OCI-LY7 (cell line): ENCODE results near the gene LPIN2. TPM values are rescaled to one million over a fixed set of nuclear protein-coding genes. Genes with fewer than 3 reads are reported as not detected.

Source experiments
- BruUV-seq: library from RNA; stranded (reverse); fragments of 400-500 nt; replicated peaks from 2 replicates; lab custom pipeline; 2021; lab: Mats Ljungman, UMichigan
- CTCF ChIA-PET: fragments of 300-600 bp; sonication (Branson Sonifier 250); formaldehyde crosslinking; loops from one replicate; lab custom pipeline; 2022; ENCODE audit warnings: antibody characterized with exemption; ENCODE audit not compliant: unreplicated experiment; lab: Charles Lee
- POLR2A ChIA-PET: fragments of 300-600 bp; sonication (Branson Sonifier 250); formaldehyde crosslinking; loops from one replicate; lab custom pipeline; 2022; ENCODE audit warnings: antibody characterized with exemption; lab: Charles Lee
- DNase-seq: peaks from one replicate; pipeline ENCODE4 v3.0.0-alpha.2; 2015; ENCODE audit warnings: low spot score
- H2AFZ ChIP-seq: fragments of 200-600 bp; sonication (generic), shearing (Covaris generic); 2 replicates; pipeline ENCODE4 v1.6.1; 2014; ENCODE audit warnings: mild to moderate bottlenecking, antibody characterized with exemption, low read length, moderate library complexity
- H3K27ac ChIP-seq: fragments of 200-600 bp; sonication (generic); 2 replicates; pipeline ENCODE4 v1.5.1; 2014; ENCODE audit warnings: mixed run types, low read depth, mild to moderate bottlenecking, moderate library complexity, low read length, inconsistent platforms; ENCODE audit not compliant: poor library complexity, severe bottlenecking
- H3K36me3 ChIP-seq: fragments of 200-600 bp; sonication (generic); 2 replicates; pipeline ENCODE4 v1.6.1; 2014; ENCODE audit warnings: mild to moderate bottlenecking, antibody characterized with exemption, low read length, moderate library complexity, mixed read lengths; ENCODE audit not compliant: insufficient read depth
- H3K4me1 ChIP-seq: fragments of 200-600 bp; sonication (generic); 2 replicates; pipeline ENCODE4 v1.5.1; 2014; ENCODE audit warnings: mild to moderate bottlenecking, low read length; ENCODE audit not compliant: insufficient read depth, poor library complexity, severe bottlenecking
- H3K4me2 ChIP-seq: fragments of 200-600 bp; sonication (generic); 2 replicates; pipeline ENCODE4 v1.6.1; 2014; ENCODE audit warnings: mild to moderate bottlenecking, low read length
- H3K4me3 ChIP-seq: fragments of 200-600 bp; sonication (generic); 2 replicates; pipeline ENCODE4 v1.5.1; 2014; ENCODE audit warnings: mild to moderate bottlenecking, low read depth, low read length; ENCODE audit not compliant: poor library complexity, severe bottlenecking
- H3K79me2 ChIP-seq: fragments of 200-600 bp; sonication (generic); 2 replicates; pipeline ENCODE4 v1.6.1; 2016; ENCODE audit warnings: low read depth, mild to moderate bottlenecking, low read length, moderate library complexity, mixed read lengths; ENCODE audit not compliant: insufficient read depth
- H3K9me2 ChIP-seq: fragments of 200-600 bp; sonication (generic); 2 replicates; pipeline ENCODE4 v1.6.1; 2016; ENCODE audit warnings: mild to moderate bottlenecking, low read length, mixed read lengths; ENCODE audit not compliant: insufficient read depth
- H3K9me3 ChIP-seq: fragments of 200-600 bp; sonication (generic); 2 replicates; pipeline ENCODE4 v1.6.1; 2014; ENCODE audit warnings: mild to moderate bottlenecking, mixed run types, low read length, mixed read lengths
- H4K20me1 ChIP-seq: fragments of 200-600 bp; sonication (generic); 2 replicates; pipeline ENCODE4 v1.6.1; 2014; ENCODE audit warnings: mild to moderate bottlenecking, antibody characterized with exemption, low read length, moderate library complexity, mixed read lengths; ENCODE audit not compliant: insufficient read depth
- EZH2phosphoT487 ChIP-seq: fragments of 200-600 bp; sonication (generic); IDR thresholded peaks from 2 replicates; pipeline ENCODE4 v1.6.1; 2018; ENCODE audit warnings: low read depth, borderline replicate concordance, mild to moderate bottlenecking, mixed run types, antibody characterized with exemption, low read length, moderate library complexity, mixed read lengths
- intact Hi-C: fragments of 100-400 bp; cut with micrococcal nuclease; formaldehyde crosslinking; loops from one replicate; pipeline ENCODE4 v1.10.0; 2022; ENCODE audit not compliant: unreplicated experiment
- total RNA-seq, 2 experiments: library from RNA; depleted of rRNA in 1 of 2; stranded (reverse); fragments of >200 nt in 1 of 2; shearing (Covaris generic) in 1 of 2; gene quantifications; 2 replicates each; pipeline ENCODE4 v1.2.3, GENCODE V29; 2014 to 2022
- TF ChIP-seq, protein P1 (sequence below): fragments of 200-600 bp; sonication (generic); conservative IDR thresholded peaks from 2 replicates; pipeline ENCODE4 v1.5.1; 2014; ENCODE audit warnings: mild to moderate bottlenecking, antibody characterized with exemption, low read length, moderate library complexity, mixed read lengths

Gene LPIN2
- total RNA-seq, 2 experiments from 2014 or later = 18.9 to 20.1 TPM

DNA sequence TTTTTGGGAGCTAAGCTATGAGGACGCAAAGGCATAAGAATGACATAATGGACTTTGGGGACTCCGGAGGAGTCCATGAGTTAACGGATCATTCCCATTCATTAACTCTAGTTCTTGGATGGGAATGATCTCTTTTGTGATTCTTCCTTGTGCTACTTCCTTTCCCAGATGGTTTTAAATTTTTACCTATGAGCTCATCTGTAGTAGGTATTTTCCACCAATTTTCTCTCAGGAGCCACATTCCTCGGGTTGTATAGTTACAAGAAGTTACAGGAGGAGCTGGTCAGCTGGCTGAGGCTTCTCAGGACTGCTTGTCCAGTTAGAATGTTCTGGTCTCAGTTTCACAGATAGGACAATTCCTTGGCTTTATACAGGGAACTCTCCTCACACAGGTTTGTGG lies 42.9 kb upstream of the LPIN2 start:
- no peak overlapping the region for H3K27ac ChIP-seq
- ChIA-PET CTCF (no interaction called here), POLR2A (interaction anchor here (0.6 to 0.8 kb wide), 3 partner anchors 16 to 414 kb away, joined by 3 to 4 read pairs (median 3); no protein-coding TSS in a partner anchor)
- no peaks in the 10 kb centered on the region for H3K79me2 ChIP-seq
- H2AFZ ChIP-seq = no peak overlapping the region
- DNase-seq = no peak
- TF ChIP-seq, protein P1, sequence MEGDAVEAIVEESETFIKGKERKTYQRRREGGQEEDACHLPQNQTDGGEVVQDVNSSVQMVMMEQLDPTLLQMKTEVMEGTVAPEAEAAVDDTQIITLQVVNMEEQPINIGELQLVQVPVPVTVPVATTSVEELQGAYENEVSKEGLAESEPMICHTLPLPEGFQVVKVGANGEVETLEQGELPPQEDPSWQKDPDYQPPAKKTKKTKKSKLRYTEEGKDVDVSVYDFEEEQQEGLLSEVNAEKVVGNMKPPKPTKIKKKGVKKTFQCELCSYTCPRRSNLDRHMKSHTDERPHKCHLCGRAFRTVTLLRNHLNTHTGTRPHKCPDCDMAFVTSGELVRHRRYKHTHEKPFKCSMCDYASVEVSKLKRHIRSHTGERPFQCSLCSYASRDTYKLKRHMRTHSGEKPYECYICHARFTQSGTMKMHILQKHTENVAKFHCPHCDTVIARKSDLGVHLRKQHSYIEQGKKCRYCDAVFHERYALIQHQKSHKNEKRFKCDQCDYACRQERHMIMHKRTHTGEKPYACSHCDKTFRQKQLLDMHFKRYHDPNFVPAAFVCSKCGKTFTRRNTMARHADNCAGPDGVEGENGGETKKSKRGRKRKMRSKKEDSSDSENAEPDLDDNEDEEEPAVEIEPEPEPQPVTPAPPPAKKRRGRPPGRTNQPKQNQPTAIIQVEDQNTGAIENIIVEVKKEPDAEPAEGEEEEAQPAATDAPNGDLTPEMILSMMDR = no peak
- TF ChIP-seq EZH2phosphoT487 = no peak
- no peak overlapping the region for H3K4me2 ChIP-seq
- H4K20me1 ChIP-seq = no peaks in the 10 kb centered on the region
- intact Hi-C loops = no loop called here
- H3K9me2 ChIP-seq = no peaks in the 10 kb centered on the region
- no peaks in the 10 kb centered on the region for H3K9me3 ChIP-seq
- H3K4me1 ChIP-seq = peaks cover 6% of the 10 kb centered on the region
- no peak overlapping the region for H3K4me3 ChIP-seq
- no peaks in the 10 kb centered on the region for H3K36me3 ChIP-seq
- BruUV-seq = no TSS peak

DNA sequence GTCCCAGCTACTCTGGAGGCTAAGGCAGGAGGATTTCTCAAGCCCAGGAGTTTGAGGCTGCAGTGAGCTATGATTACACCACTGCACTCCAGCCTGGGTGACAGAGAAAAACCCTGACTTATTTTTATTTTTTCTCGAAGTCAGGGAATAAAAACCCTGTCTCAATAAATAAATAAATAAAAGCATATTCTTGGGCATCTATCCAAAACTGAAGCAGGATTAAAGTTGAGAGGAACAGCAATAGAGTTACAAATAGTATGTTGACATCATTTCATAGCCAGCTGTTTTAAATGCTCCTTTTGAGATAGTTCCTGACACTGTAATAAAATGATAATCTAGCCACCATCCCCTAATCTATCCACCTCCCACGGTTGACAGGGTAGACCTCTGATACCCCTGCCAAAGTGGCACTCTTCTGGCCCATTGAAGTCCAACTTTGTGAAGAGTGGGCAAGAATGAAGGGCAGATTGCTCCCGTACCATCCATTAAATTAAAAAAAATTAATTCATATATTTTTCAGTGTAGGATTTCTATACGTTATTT lies 42.3 kb upstream of the LPIN2 start:
- TF ChIP-seq EZH2phosphoT487 = no peak
- TF ChIP-seq, protein P1 = no peak
- no peaks in the 10 kb centered on the region for H3K9me2 ChIP-seq
- intact Hi-C loops = no loop called here
- H3K36me3 ChIP-seq = no peaks in the 10 kb centered on the region
- BruUV-seq = no TSS peak
- H2AFZ ChIP-seq = no peak overlapping the region
- H4K20me1 ChIP-seq = no peaks in the 10 kb centered on the region
- H3K4me1 ChIP-seq = peaks cover under 1% of the 10 kb centered on the region
- H3K4me3 ChIP-seq = no peak overlapping the region
- H3K9me3 ChIP-seq = no peaks in the 10 kb centered on the region
- no peak overlapping the region for H3K27ac ChIP-seq
- ChIA-PET POLR2A (interaction anchor here (0.8 kb wide), 1 partner anchor 122 kb away, joined by 3 read pairs; no protein-coding TSS in a partner anchor), CTCF (no interaction called here)
- no peak for DNase-seq
- H3K79me2 ChIP-seq = no peaks in the 10 kb centered on the region
- no peak overlapping the region for H3K4me2 ChIP-seq

DNA sequence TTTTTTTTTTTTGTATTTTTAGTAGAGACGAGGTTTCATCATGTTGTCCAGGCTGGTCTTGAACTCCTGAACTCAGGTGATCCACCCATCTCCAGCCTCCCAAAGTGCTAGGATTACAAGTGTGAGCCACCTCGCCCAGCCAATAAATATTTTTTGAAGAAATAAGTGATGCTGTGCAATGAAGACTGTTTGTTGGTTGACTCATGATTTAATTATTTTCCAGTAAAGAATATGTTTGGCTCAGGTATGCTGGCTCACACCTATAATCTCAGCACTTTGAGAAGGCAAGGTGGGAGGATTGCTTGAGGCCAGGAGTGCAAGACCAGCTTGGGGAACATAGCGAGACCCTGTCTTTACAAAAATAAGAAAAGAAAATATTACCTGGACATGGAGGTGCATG lies 41.8 kb upstream of the LPIN2 start:
- ChIA-PET CTCF (no interaction called here), POLR2A (no interaction called here)
- Histone ChIP-seq H3K9me3 (no peaks in the 10 kb centered on the region), H3K36me3 (no peaks in the 10 kb centered on the region), H3K9me2 (no peaks in the 10 kb centered on the region), H3K79me2 (no peaks in the 10 kb centered on the region), H3K27ac (no peak overlapping the region), H2AFZ (no peak overlapping the region), H3K4me2 (no peak overlapping the region), H3K4me3 (no peak overlapping the region), H4K20me1 (no peaks in the 10 kb centered on the region), H3K4me1 (no peaks in the 10 kb centered on the region)
- no peak for DNase-seq
- no TSS peak for BruUV-seq
- intact Hi-C loops = no loop called here
- TF ChIP-seq EZH2phosphoT487 = no peak
- TF ChIP-seq, protein P1 = no peak
